HG03280 (cell line): ENCODE measurements around the gene STX17.
"Not testable (repeated sequence)": the region's sequence is repeated elsewhere in the genome, so short reads cannot be mapped to it uniquely, and the experiment has no call there.

Source experiments
- ATAC-seq: cut with Tn5 transposase; IDR thresholded peaks from one replicate; pipeline ENCODE4 v1.9.1; 2021; ENCODE audit warnings: mild to moderate bottlenecking, moderate library complexity; ENCODE audit not compliant: unreplicated experiment

STX17 gene

DNA sequence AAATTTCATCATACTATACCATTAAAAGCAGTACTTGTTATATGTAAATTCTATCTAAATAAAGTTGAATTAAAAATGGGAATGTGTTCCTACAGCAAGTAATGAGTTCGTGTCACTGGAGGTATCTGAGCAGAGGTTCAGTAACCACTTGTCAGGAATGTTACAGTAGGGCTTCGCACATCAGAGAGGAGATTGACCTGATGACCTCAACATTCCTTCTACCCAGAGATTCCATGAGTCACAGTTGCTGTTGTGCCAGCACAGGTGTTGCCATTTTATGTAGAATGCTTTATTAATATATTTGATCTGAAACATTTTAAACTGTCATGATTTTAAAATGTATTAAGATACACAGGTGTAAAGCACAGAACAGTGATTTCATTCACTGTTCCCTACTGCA is 60.3 kb downstream of the STX17 start:
- ATAC-seq = no peak

DNA sequence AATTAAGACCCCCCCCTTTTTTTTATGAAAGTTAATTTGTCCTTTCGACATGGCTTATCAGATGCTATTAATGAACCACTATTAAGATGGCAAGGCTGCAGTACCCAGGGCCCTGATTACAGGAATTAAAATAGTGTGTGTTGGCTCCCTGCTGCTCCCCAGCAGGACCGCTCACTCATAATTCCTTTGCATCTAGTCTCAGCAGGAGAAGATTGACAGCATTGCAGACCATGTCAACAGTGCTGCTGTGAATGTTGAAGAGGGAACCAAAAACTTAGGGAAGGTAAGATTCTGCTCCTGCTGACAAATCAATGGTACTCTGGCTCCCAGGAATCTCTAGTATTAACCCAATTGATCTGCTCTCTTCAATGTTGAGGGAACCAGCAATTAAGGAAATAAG is 61.0 kb downstream of the STX17 start:
- no peak for ATAC-seq

DNA sequence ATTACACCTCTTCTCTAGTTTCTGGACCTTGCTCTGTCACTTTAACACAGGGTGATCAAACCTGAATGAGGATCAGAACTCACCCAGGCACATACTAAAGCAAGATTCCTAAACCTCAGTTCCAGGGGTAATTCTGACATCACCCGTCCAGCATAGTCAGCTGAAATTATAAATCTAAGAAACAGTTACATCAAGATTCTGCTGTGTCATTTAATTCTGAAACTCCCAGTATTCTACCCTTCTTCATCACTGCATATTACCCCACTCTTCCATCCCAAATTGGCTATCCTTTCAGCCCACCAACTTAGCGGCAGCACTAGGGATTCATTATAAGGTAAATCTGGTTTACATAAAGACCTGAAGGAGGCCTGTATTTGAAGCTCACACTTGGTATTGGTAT is 64.0 kb downstream of the STX17 start:
- no peak for ATAC-seq

DNA sequence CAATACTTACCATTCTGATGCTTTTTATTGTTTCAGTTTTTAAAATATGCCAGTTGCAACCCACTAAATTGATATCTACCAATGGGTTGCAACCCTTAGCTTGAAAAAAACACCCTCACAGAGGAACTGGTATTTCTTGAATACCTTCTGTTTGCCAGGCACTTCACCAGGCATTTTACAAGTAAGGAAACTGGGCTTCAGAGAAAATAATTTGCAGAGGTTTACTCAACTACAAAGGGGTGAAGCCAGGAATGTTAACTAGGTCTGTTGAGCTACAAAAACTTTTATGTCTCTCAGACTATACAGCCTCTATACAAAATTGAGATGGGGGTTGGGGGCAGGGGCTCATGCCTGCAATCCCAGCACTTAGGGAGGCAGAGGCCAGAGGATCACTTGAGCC is 65.0 kb downstream of the STX17 start:
- no peak for ATAC-seq

DNA sequence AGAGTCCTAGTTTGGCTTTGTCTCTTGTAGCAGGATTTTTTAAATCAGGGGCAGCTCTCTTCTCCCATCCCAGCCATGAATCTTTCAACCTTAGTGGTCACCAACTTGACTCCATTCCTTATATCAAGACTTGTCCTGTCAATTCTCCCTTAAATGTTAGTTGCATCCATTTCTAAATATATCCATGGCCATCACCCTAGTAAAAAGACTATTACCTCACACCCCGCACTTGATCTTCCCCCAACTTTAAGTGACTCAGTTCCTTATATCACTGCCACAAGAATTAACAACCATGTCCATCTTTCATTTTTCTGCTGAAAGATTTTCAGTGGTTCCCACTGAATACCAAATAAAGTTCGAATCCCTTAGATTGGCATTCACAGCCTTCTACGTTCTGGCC is 67.0 kb downstream of the STX17 start:
- no peak for ATAC-seq

DNA sequence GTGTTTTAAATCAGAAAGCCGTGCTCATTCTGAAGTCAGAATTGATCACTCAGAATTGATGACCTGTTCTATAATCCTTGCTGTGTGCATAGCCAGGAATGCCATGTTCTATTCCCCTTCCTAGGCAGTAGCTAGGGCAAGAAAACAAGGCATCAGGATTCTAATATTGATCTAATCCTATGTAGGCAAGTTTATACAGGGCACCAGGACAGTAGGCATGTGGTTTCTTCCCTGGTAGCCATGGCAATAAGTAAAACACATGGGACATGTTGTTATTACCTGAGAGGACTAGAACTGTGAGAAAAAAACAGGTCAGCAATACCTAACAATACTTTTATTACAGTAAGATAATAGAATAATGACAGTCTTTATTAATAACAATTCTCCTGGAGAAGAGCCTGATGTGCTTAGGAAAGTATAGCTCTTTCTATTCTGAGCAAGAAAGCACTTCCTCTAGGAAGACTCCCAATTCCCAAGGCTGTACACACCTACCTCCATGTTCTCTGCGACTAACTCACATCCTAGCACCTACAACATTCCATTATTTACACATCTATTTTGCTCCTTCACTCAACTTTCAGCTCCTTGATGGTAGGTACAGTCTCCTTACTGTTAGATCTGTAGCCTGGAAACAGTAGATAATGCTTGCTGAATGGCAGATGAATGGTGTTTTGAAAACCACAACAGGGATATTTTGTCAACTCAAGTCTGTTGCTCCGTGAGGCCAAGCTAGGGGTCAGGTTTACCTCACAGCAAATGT is 70.8 kb downstream of the STX17 start:
- no peak for ATAC-seq

DNA sequence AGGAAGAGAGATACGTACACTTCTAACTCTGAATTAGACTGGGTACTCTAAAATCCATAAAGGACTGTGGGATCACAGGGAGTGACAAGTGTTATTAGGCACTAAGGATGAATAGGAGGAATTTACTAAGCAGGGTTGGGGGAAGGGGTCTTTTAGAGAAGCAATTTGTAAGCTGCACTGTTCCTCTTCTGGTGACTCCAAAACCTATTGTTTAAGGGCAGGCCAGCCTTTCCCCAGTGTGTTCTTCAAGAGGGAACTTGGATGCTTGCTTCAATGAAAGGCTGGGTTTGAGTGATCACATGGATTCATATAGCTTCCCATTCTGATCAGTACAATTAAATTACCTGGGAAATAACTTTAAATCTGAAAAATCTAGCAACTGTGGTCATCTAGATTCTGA is 71.8 kb downstream of the STX17 start:
- ATAC-seq = no peak

DNA sequence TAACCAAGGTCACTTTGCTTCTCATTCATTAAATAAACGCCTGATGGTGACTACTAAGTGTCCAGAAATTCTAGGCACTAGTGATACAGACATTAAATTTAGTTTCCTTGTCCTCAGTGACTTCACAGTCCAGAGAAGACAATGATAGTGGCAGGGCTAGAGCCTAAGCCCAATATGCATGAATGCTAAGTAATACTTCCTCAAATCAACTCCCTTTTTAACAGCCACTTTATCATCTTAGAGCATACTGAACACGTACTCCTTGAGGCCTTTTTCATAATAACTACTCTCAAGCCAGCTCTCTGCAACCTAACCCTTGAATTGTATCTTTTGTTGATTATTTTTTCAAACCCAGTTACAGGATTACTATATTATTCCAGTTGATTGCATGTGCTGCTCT is 74.1 kb downstream of the STX17 start:
- ATAC-seq = no peak

DNA sequence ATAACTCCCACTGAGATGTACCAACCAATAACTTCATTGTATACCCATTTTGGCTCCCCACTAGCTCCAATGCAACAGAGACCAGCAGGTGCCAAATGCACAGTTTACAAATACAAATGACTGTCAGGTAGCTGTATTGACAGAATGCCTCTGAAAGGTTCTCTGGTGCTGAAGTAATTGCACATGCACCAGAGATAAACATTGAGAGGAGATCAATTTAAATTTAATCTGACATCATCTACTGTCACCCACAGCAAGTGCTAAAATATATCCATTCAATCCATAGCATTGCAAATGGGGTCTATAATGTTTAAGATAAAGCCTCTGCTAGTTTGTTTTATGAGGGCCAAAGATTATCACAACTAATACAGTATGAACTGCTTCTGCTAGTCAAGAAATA is 80.2 kb downstream of the STX17 start:
- no peak for ATAC-seq

DNA sequence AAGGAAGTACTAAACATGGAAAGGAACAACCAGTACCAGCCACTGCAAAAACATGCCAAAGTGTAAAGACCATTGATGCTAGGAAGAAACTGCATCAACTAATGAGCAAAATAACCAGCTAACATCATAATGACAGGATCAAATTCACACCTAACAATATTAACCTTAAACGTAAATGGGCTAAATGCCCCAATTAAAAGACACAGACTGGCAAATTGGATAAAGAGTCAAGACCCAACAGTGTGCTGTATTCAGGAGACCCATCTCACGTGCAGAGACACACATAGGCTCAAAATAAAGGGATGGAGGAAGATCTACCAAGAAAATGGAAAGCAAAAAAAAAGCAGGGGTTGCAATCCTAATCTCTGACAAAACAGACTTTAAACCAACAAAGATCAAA is 84.1 kb downstream of the STX17 start:
- not testable (repeated sequence) for ATAC-seq

DNA sequence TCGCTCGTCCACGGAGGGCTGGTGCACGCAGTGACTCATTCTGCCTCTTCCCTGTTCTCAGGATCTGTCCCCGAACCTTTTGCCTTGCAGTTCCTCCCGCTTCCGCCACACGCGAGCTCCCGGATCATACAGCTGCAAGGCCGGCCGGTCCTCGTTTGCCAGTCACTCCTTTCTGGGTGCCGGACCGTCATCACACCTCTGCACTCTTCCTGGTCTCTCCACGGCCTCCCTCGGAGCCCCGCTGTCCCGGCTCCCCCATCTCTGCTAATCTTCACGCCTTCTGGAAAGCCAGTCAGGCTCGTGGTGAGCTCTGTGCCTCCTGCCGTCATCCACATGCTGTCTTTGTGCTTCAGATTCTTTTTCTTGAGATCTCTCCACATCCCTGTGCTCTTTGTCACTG is 91.8 kb downstream of the STX17 start:
- no peak for ATAC-seq

DNA sequence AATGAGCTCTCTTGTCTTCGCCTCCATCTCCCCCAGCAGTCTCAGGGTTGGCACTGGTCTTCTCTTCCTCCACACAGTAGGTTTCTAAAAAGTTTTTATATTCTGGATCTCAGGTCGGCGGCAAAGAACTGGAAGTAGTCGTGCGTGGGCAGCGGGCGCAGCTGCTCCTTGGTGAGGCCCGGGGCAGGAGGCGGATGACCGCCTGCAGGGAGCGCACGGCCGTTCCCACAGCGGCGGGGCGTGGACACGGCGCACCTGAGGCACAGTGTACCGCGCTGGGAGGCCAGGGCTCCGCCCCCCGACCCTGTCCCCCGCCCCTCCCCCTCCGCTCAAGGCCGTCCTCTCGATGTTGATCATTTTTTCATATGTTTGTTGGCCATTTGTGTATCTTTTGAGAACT is 92.4 kb downstream of the STX17 start:
- ATAC-seq = no peak

DNA sequence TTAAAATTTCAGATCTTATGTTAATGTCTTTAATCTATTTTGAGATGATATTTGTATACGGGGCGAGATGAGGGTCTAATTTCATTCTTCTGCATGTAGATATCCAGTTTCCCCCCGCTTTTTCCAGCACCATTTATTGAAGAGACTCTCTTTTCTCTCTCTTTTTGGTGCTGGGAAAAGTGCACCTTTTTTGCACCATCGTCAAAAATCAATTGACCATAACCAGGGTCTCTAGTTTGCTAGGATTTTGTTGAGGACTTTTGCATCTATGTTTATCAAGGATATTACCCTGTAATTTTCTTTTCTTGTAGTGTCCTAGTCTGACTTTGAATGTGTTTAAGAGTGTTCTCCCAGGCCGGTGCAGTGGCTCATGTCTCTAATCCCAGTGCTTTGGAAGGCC is 93.3 kb downstream of the STX17 start:
- no peak for ATAC-seq

DNA sequence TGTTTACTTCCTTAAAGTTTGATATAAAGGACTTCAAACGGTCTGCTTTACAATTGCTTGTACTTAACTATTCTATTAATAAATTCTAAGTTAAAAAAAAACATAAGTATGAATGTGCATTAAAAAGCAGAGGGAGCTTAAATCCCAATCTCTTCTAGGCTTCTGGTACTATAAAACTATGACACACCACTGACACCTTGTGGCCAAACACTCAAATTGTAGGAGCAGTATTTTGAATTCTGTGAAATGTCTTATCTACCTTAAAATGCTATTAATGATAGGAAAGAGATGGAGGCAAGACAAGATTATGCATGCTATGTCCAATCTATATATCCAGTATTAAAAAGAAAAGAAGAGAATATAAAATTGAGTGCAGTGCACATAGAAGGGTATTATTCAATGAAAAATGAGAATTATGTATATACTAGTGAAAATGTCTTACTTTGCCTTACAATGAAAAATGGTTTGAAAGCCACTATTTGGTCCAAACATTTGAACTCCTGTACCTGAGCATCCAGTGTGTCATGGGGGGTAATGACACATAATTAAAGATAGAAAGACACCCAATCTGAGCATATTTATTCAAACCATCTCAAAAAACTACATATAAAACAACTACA is 104.7 kb downstream of the STX17 start:
- ATAC-seq = no peak

DNA sequence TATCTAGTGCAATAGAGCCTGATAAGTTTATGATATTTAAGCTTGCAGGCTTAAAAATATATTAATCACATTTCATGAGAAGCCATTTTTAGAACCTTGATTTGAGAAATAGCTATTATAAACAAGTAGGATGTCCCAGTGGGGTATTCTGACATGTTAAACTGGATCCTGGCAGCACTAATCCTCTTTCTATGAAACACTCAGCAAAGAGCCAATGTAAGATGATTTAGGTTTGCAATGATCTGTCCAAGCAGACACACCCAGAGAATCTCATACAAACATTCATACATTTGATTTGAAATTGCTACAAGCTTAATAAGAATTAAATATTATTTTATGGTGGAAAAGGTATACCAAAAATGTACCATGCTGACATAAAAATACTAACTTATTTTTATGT is 105.8 kb downstream of the STX17 start:
- ATAC-seq = no peak

DNA sequence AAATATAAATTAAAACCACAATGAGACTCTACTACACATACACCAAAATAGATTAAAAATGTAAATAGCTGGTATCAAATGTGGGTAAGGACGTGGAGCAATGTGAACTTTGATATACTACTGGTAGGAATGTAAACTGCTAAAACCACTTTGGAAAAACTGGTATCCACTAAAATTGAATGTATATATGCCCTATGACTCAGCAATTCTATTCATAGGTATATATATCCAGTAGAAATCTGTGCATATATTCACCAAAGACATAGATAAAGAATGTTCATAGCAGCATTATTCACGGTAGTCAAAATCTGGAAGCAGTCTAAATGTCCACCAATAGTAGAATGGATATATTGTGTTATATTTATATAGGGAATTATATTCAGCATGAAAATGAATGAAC is 107.1 kb downstream of the STX17 start:
- no peak for ATAC-seq

DNA sequence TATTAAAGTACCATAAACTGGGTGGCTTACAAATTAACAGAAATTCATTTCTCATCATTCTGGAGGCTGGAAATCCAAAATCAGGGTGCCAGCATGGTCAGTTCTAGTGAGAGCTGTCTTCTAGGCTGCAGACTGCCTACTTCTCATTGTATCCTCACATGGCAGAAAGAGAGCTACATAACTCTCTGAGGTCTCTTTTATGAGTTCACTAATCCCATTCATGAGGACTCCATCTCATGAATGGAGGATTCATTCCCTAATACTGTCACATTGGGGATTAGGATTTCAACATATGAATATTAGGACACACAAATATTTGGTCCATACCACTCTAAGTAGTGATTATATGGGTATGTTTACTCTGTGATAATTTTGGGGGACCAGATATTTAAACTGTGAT is 108.4 kb downstream of the STX17 start:
- ATAC-seq = no peak

DNA sequence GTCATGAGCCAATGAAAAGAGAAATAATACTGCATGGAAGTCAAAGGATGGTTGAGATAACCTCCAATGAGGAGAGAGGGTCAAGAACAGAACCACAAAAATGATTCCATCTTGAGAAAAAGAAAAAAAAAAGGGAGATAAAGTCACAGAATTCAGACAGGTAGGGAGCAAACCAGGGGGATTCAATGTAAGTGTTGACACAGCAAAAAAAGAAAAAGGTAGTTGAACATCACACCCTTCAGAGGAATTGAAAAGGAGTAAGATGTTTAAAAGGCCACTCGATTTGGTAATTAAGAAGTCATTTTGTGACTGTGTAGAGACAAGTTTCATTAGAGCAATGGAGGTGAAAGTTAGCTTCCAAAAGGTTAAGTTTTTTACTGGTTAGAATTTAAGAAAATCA is 113.1 kb downstream of the STX17 start:
- ATAC-seq = no peak
